Activated CD8-positive, alpha-beta memory T cell treated with anti-CD3 and anti-CD28 coated beads for 36 hours (primary cell): ENCODE data around the gene ZNF416. TPM values are rescaled to one million over a fixed set of nuclear protein-coding genes. Genes with fewer than 3 reads are reported as not detected.

ENCODE experiments used
- CTCF ChIA-PET: fragments of 350-600 bp; sonication (Branson Sonifier 250); formaldehyde crosslinking; loops from one replicate; lab custom pipeline; 2021; ENCODE audit warnings: antibody characterized with exemption; lab: Charles Lee
- POLR2A ChIA-PET: fragments of 350-600 bp; sonication (Branson Sonifier 250); formaldehyde crosslinking; loops from one replicate; lab custom pipeline; 2021; ENCODE audit warnings: antibody characterized with exemption; lab: Charles Lee
- total RNA-seq, 2 experiments: library from RNA; stranded (reverse); gene quantifications; one replicate each; pipeline ENCODE4 v1.2.3, GENCODE V29; 2021

The ZNF416 gene
- total RNA-seq, 2 experiments from 2014 or later, result 3.4 to 4.0 TPM

GRCh38 chr19:57560049-57560491, 18.6 kb downstream of the ZNF416 start:
- ChIA-PET CTCF (no interaction called here), POLR2A (interaction anchor here (0.6 kb wide), 1 partner anchor 482 kb away, joined by 6 read pairs; no protein-coding TSS in a partner anchor)

- ChIA-PET CTCF (interaction anchor here (0.5 kb wide), 1 partner anchor 51 kb away, joined by 3 read pairs; no protein-coding TSS in a partner anchor), POLR2A (no interaction called here)
Measured at GRCh38 chr19:57559404-57560025, 19.2 kb downstream of the ZNF416 start, which contains the start of gene ZNF550. TSS of gene ZNF550 (minus strand) at chr19:57559863. CDS start at chr19:57559682, 181 bp downstream.

GRCh38 chr19:57559008-57559403, 19.7 kb downstream of the ZNF416 start:
- CTCF ChIA-PET, result interaction anchor here (0.5 kb wide), 1 partner anchor 51 kb away, joined by 3 read pairs; no protein-coding TSS in a partner anchor
- POLR2A ChIA-PET, result no interaction called here

GRCh38 chr19:57558525-57558924, 20.2 kb downstream of the ZNF416 start:
- CTCF ChIA-PET, result no interaction called here
- POLR2A ChIA-PET, result no interaction called here

- ChIA-PET POLR2A (no interaction called here), CTCF (no interaction called here)
Measured at GRCh38 chr19:57557659-57558058, 21.1 kb downstream of the ZNF416 start.

GRCh38 chr19:57552432-57552831, 26.3 kb downstream of the ZNF416 start:
- ChIA-PET CTCF (no interaction called here), POLR2A (no interaction called here)

GRCh38 chr19:57546513-57546912, 32.2 kb downstream of the ZNF416 start:
- CTCF ChIA-PET, result no interaction called here
- POLR2A ChIA-PET, result no interaction called here

- ChIA-PET CTCF (no interaction called here), POLR2A (interaction anchor here (0.6 kb wide), 1 partner anchor 69 kb away, joined by 5 read pairs; no protein-coding TSS in a partner anchor)
Measured at GRCh38 chr19:57537953-57538547, 40.7 kb downstream of the ZNF416 start.

GRCh38 chr19:57527136-57527881, 51.4 kb downstream of the ZNF416 start, which contains the start of gene ZNF549:
TSS of gene ZNF549 (plus strand) at chr19:57527356. CDS start at chr19:57527574, 218 bp downstream.
- POLR2A ChIA-PET, result no interaction called here
- CTCF ChIA-PET, result no interaction called here

Other genes starting within 250 kb of the ZNF416 start
- gene ZNF304, start 227.6 kb downstream of the ZNF416 start, total RNA-seq, result 1 to 10 TPM; 8.9 to 9.7 TPM
- 1 to 10 TPM; 5.6 to 7.1 TPM for gene TRAPPC2B, start 215.4 kb downstream of the ZNF416 start, total RNA-seq
- gene ZNF547, start 215.4 kb downstream of the ZNF416 start, total RNA-seq, result 1 to 10 TPM; 1.9 to 2.7 TPM
- 10 to 100 TPM; 11.8 to 13.9 TPM for gene ZNF548, start 189.1 kb downstream of the ZNF416 start, total RNA-seq
- gene ZNF17, start 167.8 kb downstream of the ZNF416 start, total RNA-seq, result 10 to 100 TPM in 1 of 2 experiments, 1 to 10 TPM in 1; 9.9 to 10.9 TPM
- 10 to 100 TPM; 27.5 to 28.6 TPM for gene ZNF749, start 143.6 kb downstream of the ZNF416 start, total RNA-seq
- under 1 TPM; 0.15 to 0.17 TPM for gene VN1R1, start 121.8 kb downstream of the ZNF416 start, total RNA-seq
- gene ZNF772, start 101.3 kb downstream of the ZNF416 start, total RNA-seq, result 1 to 10 TPM; 5.2 to 6.1 TPM
- gene ZNF419, start 91.2 kb downstream of the ZNF416 start, total RNA-seq, result 1 to 10 TPM; 7.3 to 7.5 TPM
- 1 to 10 TPM; 5.0 to 7.0 TPM for gene ZNF773, start 79.0 kb downstream of the ZNF416 start, total RNA-seq
- 1 to 10 TPM; 4.4 TPM for gene ZNF549, start 51.6 kb downstream of the ZNF416 start, total RNA-seq
- gene ZNF550, start 19.0 kb downstream of the ZNF416 start, total RNA-seq, result 1 to 10 TPM; 8.8 to 10.0 TPM
- gene ZIK1, start 5.2 kb upstream of the ZNF416 start, total RNA-seq, result 10 to 100 TPM in 1 of 2 experiments, 1 to 10 TPM in 1; 8.7 to 11.1 TPM
- gene ZNF530, start 21.0 kb upstream of the ZNF416 start, total RNA-seq, result 10 to 100 TPM; 10.2 to 10.8 TPM
- 10 to 100 TPM; 15.9 to 16.9 TPM for gene ZNF134, start 35.3 kb upstream of the ZNF416 start, total RNA-seq
- 1 to 10 TPM; 5.5 to 6.6 TPM for gene ZNF211, start 54.3 kb upstream of the ZNF416 start, total RNA-seq
- gene ZSCAN4, start 90.0 kb upstream of the ZNF416 start, total RNA-seq, result not detected
- gene ZNF551, start 103.1 kb upstream of the ZNF416 start, total RNA-seq, result 10 to 100 TPM; 12.8 to 13.9 TPM
- 1 to 10 TPM; 5.0 to 5.1 TPM for gene ZNF154, start 130.3 kb upstream of the ZNF416 start, total RNA-seq
- gene ZNF671, start 148.7 kb upstream of the ZNF416 start, total RNA-seq, result 1 to 10 TPM; 8.2 to 8.4 TPM
- 10 to 100 TPM; 10.2 to 10.8 TPM for gene ZNF776, start 167.9 kb upstream of the ZNF416 start, total RNA-seq
- 10 to 100 TPM; 13.6 to 15.4 TPM for gene ZNF586, start 190.8 kb upstream of the ZNF416 start, total RNA-seq
- gene ZNF552, start 236.0 kb upstream of the ZNF416 start, total RNA-seq, result 1 to 10 TPM; 6.4 to 7.2 TPM